ENCODE results near the gene STK32C. TPM values are rescaled to one million over a fixed set of nuclear protein-coding genes. Genes with fewer than 3 reads are reported as not detected.
"Not testable (repeated sequence)": the region's sequence is repeated elsewhere in the genome, so short reads cannot be mapped to it uniquely, and the experiment has no call there.

STK32C gene
- total and polyA plus RNA-seq, 7 donors: 4.3 to 12.8 (median 8.4) TPM

- DNase-seq: no peak
- Histone ChIP-seq H3K9me3 (no peaks in the 10 kb centered on the region), H3K4me1 (no peaks in the 10 kb centered on the region), H3K4me3 (no peak overlapping the region), H3K27ac (no peak overlapping the region), H3K36me3 (peaks cover 0 to 4% (median 0%) of the 10 kb centered on the region in 4 donors), H3K27me3 (no peaks in the 10 kb centered on the region)
- intact Hi-C loops (cut with DNase I): no loop called here
- WGBS, 2 donors: 20 to 30% methylated on average over 12 of the region's 12 CpGs
- no peak for TF ChIP-seq EP300 (IDR thresholded peaks at IDR 0.05)
- no peak for TF ChIP-seq POLR2A (IDR thresholded peaks at IDR 0.05)
- no peak for TF ChIP-seq POLR2AphosphoS5 (IDR thresholded peaks at IDR 0.05)
- TF ChIP-seq, protein P1, sequence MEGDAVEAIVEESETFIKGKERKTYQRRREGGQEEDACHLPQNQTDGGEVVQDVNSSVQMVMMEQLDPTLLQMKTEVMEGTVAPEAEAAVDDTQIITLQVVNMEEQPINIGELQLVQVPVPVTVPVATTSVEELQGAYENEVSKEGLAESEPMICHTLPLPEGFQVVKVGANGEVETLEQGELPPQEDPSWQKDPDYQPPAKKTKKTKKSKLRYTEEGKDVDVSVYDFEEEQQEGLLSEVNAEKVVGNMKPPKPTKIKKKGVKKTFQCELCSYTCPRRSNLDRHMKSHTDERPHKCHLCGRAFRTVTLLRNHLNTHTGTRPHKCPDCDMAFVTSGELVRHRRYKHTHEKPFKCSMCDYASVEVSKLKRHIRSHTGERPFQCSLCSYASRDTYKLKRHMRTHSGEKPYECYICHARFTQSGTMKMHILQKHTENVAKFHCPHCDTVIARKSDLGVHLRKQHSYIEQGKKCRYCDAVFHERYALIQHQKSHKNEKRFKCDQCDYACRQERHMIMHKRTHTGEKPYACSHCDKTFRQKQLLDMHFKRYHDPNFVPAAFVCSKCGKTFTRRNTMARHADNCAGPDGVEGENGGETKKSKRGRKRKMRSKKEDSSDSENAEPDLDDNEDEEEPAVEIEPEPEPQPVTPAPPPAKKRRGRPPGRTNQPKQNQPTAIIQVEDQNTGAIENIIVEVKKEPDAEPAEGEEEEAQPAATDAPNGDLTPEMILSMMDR (IDR thresholded peaks at IDR 0.05): no peak
Observed at GRCh38 chr10:132162021-132162531, 145.7 kb downstream of the STK32C start.

GRCh38 chr10:132160834-132161622 lies 146.7 kb downstream of the STK32C start:
- H3K36me3 ChIP-seq; H3K27ac ChIP-seq; H3K4me1 ChIP-seq; intact Hi-C loops (cut with DNase I); H3K9me3 ChIP-seq; H3K4me3 ChIP-seq; H3K27me3 ChIP-seq; DNase-seq: not testable (repeated sequence)
- 82 to 84% methylated on average over 3 of the region's 4 CpGs for WGBS, 2 donors

- H3K27me3 ChIP-seq; H3K4me1 ChIP-seq; H3K4me3 ChIP-seq; H3K36me3 ChIP-seq; H3K27ac ChIP-seq; DNase-seq; intact Hi-C loops (cut with DNase I); H3K9me3 ChIP-seq: not testable (repeated sequence)
Observed at GRCh38 chr10:132160231-132160630, 147.5 kb downstream of the STK32C start.

GRCh38 chr10:132159302-132160230 lies 148.2 kb downstream of the STK32C start:
- H3K9me3 ChIP-seq; H3K4me3 ChIP-seq; H3K36me3 ChIP-seq; DNase-seq; H3K4me1 ChIP-seq; intact Hi-C loops (cut with DNase I); H3K27ac ChIP-seq; H3K27me3 ChIP-seq: not testable (repeated sequence)
- 68 to 79% methylated on average over 7 of the region's 7 CpGs for WGBS, 2 donors

GRCh38 chr10:132158823-132159222 lies 148.9 kb downstream of the STK32C start:
- intact Hi-C loops (cut with DNase I): no loop called here

More at GRCh38 chr10:132158823-132159222, 148.9 kb downstream of the STK32C start:
- DNase-seq: no peak
- H3K36me3 ChIP-seq: peaks cover 0 to 8% (median 0%) of the 10 kb centered on the region in 4 donors
- H3K4me3 ChIP-seq: no peak overlapping the region
- H3K4me1 ChIP-seq: no peaks in the 10 kb centered on the region
- WGBS, 2 donors: 88 to 89% methylated on average over 7 of the region's 7 CpGs
- H3K9me3 ChIP-seq: no peaks in the 10 kb centered on the region
- no peak for TF ChIP-seq EP300 (IDR thresholded peaks at IDR 0.05)
- TF ChIP-seq, protein P1 (IDR thresholded peaks at IDR 0.05): no peak
- no peak for TF ChIP-seq POLR2AphosphoS5 (IDR thresholded peaks at IDR 0.05)
- no peak for TF ChIP-seq POLR2A (IDR thresholded peaks at IDR 0.05)
- H3K27ac ChIP-seq: no peak overlapping the region
- no peaks in the 10 kb centered on the region for H3K27me3 ChIP-seq
